ENCODE measurements around the gene SLC49A4. TPM values are rescaled to one million over a fixed set of nuclear protein-coding genes. Genes with fewer than 3 reads are reported as not detected.

Gene SLC49A4, protein sequence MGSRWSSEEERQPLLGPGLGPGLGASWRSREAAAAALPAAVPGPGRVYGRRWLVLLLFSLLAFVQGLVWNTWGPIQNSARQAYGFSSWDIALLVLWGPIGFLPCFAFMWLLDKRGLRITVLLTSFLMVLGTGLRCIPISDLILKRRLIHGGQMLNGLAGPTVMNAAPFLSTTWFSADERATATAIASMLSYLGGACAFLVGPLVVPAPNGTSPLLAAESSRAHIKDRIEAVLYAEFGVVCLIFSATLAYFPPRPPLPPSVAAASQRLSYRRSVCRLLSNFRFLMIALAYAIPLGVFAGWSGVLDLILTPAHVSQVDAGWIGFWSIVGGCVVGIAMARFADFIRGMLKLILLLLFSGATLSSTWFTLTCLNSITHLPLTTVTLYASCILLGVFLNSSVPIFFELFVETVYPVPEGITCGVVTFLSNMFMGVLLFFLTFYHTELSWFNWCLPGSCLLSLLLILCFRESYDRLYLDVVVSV
- 17.6 and 19.7 TPM in 2 replicates for total RNA-seq

DNA sequence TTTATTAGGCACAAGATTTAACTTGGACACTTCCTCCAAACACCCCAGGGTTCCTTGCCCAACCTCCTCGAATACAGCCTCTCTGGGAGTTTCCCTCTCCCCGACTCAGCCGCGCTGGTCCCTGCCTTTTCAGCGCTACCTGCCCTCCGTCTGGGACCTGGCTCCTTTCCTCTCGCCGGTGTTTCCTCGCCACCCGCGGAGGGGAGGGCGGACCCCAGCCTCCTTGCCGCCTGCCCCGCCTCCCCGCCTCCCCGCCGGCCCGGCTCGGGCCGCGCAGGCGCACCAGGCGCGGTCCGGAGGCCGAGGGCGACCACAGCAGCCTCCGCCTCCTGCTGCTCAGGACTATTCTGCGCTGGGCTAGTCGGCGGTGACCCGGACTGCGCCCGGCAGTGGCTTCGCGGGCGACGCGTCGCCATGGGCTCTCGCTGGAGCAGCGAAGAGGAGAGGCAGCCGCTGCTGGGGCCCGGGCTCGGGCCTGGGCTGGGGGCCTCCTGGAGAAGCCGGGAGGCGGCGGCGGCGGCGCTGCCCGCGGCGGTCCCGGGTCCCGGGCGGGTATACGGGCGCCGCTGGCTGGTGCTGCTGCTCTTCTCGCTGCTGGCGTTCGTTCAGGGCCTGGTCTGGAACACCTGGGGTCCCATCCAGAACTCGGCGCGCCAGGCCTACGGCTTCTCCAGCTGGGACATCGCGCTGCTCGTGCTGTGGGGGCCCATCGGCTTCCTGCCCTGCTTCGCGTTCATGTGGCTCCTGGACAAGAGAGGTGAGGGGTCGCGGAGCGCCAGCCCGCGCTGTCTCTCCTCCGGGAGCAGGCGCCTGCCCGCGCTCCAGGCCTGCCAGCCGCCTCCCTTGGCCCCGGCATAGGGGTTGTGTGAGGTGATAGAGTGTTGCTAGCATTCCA lies at the start of gene SLC49A4:
Gene SLC49A4, plus strand, starts transcription at position 291 of the 895 bp plus-strand sequence. Its CDS starts 124 bp downstream, at position 415.

DNA sequence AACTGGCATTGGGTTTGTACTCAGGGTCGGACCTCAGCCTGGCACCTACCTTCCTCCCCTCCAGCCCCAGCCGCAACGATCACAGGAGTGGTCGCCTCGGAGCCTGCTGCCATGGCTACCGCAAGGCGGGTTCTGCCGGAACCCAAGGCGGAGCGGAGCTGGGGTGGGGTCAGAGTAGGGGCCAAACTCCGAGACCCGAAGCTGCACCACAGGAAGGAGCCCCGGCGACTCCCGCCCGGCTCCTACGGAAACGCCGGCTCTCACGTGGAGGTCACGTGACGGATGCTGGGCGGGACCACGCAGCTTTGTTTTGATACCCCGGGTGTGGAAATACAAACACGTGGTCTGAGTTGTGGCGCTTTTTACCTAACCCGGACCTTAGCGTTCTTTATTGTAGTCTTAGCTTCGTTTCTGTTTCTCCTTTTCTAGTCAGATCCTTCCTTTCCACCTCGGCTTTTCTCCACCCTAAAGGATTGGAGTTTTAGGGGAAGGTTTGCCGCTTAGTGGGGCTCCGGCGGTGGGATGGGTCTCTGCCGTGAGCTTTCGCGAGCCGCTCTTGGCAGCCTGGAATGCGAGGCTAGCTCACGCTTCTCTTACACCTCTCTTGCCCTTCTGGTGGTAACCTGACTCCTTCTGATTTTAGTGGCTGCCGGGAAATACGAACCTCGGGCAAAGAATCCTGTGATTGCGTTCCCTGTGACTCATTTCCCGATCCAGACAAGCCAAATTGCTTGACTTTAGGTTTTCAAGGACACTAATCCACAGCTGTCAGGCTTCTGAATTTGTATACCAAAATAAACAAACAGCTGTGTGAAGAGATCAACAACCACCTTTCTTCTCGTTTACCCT lies 1.1 kb upstream of the SLC49A4 start, which contains the start of gene HSPBAP1:
Gene HSPBAP1, minus strand, starts transcription at position 264 of the 849 bp plus-strand sequence. Its CDS starts 151 bp downstream, at position 113.

Other genes starting within 250 kb of the SLC49A4 start
- 12.8 and 20.8 TPM in 2 replicates for gene PARP9, start 230.8 kb upstream of the SLC49A4 start, total RNA-seq
- 15.0 and 21.0 TPM in 2 replicates for gene DTX3L, start 230.7 kb upstream of the SLC49A4 start, total RNA-seq
- 0.03 and 0.13 TPM in 2 replicates for gene PARP15, start 217.4 kb upstream of the SLC49A4 start, total RNA-seq
- gene PARP14, start 114.2 kb upstream of the SLC49A4 start, total RNA-seq: 35.7 and 54.0 TPM in 2 replicates
- gene HSPBAP1, start 1.2 kb upstream of the SLC49A4 start, total RNA-seq: 3.9 and 5.6 TPM in 2 replicates
- gene SEMA5B, start 232.7 kb downstream of the SLC49A4 start, total RNA-seq: 0.33 and 0.72 TPM in 2 replicates